Mesendoderm (in vitro differentiated cells): ENCODE results near the gene CCDC51.

Source experiments
- DNase-seq: peaks from one replicate; pipeline ENCODE4 v3.0.0; 2013
- H2AK5ac ChIP-seq: 2 replicates; pipeline ENCODE4 v1.6.1; 2013; ENCODE audit warnings: low read length, inconsistent platforms
- H2BK120ac ChIP-seq: 2 replicates; pipeline ENCODE4 v1.6.1; 2013; ENCODE audit warnings: low read depth, mild to moderate bottlenecking, low read length, moderate library complexity, mixed read lengths
- H2BK15ac ChIP-seq: replicated peaks from 2 replicates; pipeline ENCODE4 v1.6.1; 2013; ENCODE audit warnings: low read depth, mild to moderate bottlenecking, moderate library complexity
- H2BK5ac ChIP-seq: 2 replicates; pipeline ENCODE4 v1.6.1; 2013; ENCODE audit warnings: low read length, inconsistent platforms
- H3K18ac ChIP-seq: 2 replicates; pipeline ENCODE4 v1.6.1; 2013; ENCODE audit warnings: mild to moderate bottlenecking, low read length, mixed read lengths
- H3K23ac ChIP-seq: one replicate; pipeline ENCODE4 v1.6.1; 2013; ENCODE audit warnings: low read length
- H3K27ac ChIP-seq: 2 replicates; pipeline ENCODE4 v1.5.1; 2013; ENCODE audit warnings: low read depth, mild to moderate bottlenecking, inconsistent platforms, low read length, moderate library complexity
- H3K27me3 ChIP-seq: 2 replicates; pipeline ENCODE4 v1.6.1; 2013; ENCODE audit warnings: low read length, control low read depth, mild to moderate bottlenecking, inconsistent platforms; ENCODE audit not compliant: insufficient read depth, poor library complexity
- H3K36me3 ChIP-seq: 2 replicates; pipeline ENCODE4 v1.6.1; 2013; ENCODE audit warnings: low read length, inconsistent platforms; ENCODE audit not compliant: control insufficient read depth, insufficient read depth
- H3K4ac ChIP-seq: one replicate; pipeline ENCODE4 v1.6.1; 2013; ENCODE audit warnings: low read depth, mild to moderate bottlenecking, low read length, moderate library complexity
- H3K4me1 ChIP-seq: 2 replicates; pipeline ENCODE4 v1.6.1; 2013; ENCODE audit warnings: low read depth, low read length, inconsistent platforms; ENCODE audit not compliant: control insufficient read depth
- H3K4me2 ChIP-seq: 2 replicates; pipeline ENCODE4 v1.6.1; 2013; ENCODE audit warnings: low read length
- H3K4me3 ChIP-seq: 2 replicates; pipeline ENCODE4 v1.5.1; 2013; ENCODE audit warnings: mild to moderate bottlenecking, low read length
- H3K56ac ChIP-seq: one replicate; pipeline ENCODE4 v1.6.1; 2013; ENCODE audit warnings: low read length
- H3K79me1 ChIP-seq: 2 replicates; pipeline ENCODE4 v1.6.1; 2013; ENCODE audit warnings: low read length, inconsistent platforms
- H3K79me2 ChIP-seq: 2 replicates; pipeline ENCODE4 v1.6.1; 2013; ENCODE audit warnings: mild to moderate bottlenecking, low read length; ENCODE audit not compliant: control insufficient read depth, insufficient read depth
- H3K9ac ChIP-seq: 2 replicates; pipeline ENCODE4 v1.6.1; 2013; ENCODE audit warnings: low read length, inconsistent platforms
- H4K5ac ChIP-seq: one replicate; pipeline ENCODE4 v1.6.1; 2013; ENCODE audit warnings: low read length
- H4K8ac ChIP-seq: one replicate; pipeline ENCODE4 v1.6.1; 2013; ENCODE audit warnings: low read depth, mild to moderate bottlenecking, control low read depth, low read length, moderate library complexity
- WGBS: extraction: QIAGEN DNeasy Blood & Tissue Kit; methylation state at CpG from one replicate; pipeline ENCODE4 v1.1.7; 2013; ENCODE audit warnings: low lambda C conversion rate, missing lambda C conversion rate; ENCODE audit not compliant: insufficient coverage; ENCODE audit errors: extremely low coverage; 5-methylcytosine and 5-hydroxymethylcytosine counted together

CCDC51 gene

GRCh38 chr3:48411041-48411588 lies 28.8 kb downstream of the CCDC51 start:
- Histone ChIP-seq H2BK120ac (no peak overlapping the region), H3K4ac (no peak overlapping the region), H3K18ac (no peak overlapping the region), H3K27me3 (no peaks in the 10 kb centered on the region), H4K8ac (no peak overlapping the region), H2BK15ac (no peak overlapping the region), H3K56ac (no peak overlapping the region), H3K4me1 (no peaks in the 10 kb centered on the region), H3K4me2 (no peak overlapping the region), H2AK5ac (no peak overlapping the region), H4K5ac (no peak overlapping the region), H3K27ac (no peak overlapping the region), H3K4me3 (no peak overlapping the region), H3K9ac (no peak overlapping the region), H3K79me1 (no peaks in the 10 kb centered on the region), H3K36me3 (peaks cover 31% of the 10 kb centered on the region), H3K79me2 (no peaks in the 10 kb centered on the region), H2BK5ac (no peak overlapping the region), H3K23ac (no peak overlapping the region)
- WGBS, result no CpG with 5 or more reads among the region's 9 CpGs
- DNase-seq, result no peak

DNA sequence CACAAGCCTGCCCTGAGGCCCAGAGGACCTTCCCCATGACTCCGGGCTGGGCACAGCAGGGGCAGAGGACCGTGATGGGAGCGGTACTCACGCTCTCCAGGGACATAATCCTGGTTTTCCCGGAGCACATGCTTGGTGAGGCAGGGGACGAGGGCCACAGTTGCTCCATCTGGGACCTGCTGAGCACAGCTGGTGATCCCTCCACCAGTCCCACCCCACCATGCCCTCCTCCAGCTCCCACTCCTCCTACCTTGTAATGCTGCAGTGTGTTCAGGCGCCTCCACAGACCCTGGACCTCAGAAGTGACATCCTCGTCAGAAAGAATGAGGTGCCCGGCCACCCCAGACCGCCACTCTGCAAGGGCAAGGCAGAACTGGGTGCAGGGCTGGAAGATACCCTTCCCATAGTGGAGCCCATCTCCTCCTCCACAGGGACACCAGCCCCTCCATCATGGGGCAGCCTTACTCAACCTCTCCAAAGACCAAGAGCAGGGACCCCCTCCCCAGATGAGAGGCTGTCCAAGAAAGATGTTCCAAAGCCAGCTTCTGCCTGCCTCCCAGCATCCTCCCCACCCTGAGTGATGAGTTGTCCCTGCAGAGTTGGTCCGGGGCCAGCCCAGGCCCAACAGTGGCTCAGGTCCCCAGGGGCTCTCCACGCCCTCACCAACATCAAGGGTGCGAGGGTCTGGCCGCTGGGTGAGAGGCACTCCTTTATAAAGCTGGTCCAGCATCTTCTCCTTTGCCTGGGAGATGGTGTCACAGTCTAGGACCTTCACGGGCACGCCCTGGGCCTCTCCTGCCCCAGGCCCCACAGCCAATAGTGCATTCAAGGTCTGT lies 29.5 kb downstream of the CCDC51 start:
- no peak overlapping the region for H3K4me2 ChIP-seq
- H4K8ac ChIP-seq, result no peak overlapping the region
- no peak overlapping the region for H2BK120ac ChIP-seq
- H3K27me3 ChIP-seq, result no peaks in the 10 kb centered on the region
- H3K4me1 ChIP-seq, result no peaks in the 10 kb centered on the region
- H4K5ac ChIP-seq, result no peak overlapping the region
- no CpG with 5 or more reads among the region's 16 CpGs for WGBS
- H3K4ac ChIP-seq, result no peak overlapping the region
- H2BK15ac ChIP-seq, result no peak overlapping the region
- no peak overlapping the region for H3K23ac ChIP-seq
- no peak overlapping the region for H2AK5ac ChIP-seq
- H2BK5ac ChIP-seq, result no peak overlapping the region
- H3K18ac ChIP-seq, result no peak overlapping the region
- H3K79me2 ChIP-seq, result no peaks in the 10 kb centered on the region
- H3K27ac ChIP-seq, result no peak overlapping the region
- no peak for DNase-seq
- H3K79me1 ChIP-seq, result no peaks in the 10 kb centered on the region
- H3K4me3 ChIP-seq, result no peak overlapping the region
- no peak overlapping the region for H3K9ac ChIP-seq
- peaks cover 33% of the 10 kb centered on the region for H3K36me3 ChIP-seq
- no peak overlapping the region for H3K56ac ChIP-seq

DNA sequence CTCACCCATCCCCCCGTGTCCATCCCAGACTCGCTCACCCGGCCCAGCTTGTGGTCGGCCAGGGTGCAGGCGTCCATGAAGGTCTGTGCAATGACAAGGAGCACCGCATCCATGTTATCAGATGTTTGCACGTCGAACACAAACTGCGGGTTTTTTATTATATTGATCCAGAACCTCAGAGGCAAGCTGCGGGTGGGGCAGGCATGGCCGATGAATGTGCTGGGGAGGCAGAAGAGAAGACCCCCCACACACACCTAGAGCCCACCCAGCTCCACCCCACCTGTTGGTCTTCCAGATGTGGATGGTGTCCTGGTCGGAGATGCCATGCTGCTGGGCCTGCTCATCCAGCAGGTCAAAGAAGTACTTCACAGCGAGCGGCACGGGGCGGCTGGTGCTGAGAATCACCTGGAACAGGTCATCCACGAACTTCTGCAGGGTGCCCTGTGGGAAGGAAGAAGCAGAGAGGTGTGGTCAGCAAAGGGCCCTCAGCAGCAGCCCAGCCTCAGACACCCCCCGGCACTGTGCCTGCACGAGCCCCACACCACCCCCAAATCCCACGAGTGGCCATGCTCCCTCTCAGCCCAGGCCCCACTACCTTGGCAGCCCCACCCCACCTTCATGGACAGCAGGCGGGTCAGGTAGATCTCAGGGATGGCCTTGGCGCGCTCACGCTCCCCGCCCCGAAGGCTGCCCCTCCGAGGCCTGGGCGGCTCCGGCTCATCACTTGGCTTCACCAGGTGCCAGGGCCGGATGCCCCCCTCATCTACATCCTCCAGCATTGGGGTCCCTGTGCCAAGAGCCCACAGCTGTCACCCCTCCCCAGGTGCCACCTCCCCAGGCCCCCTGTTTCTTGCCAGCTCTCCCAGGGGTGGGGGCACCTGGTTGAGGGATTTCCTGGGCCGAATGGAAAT lies 30.4 kb downstream of the CCDC51 start:
- WGBS, result no CpG with 5 or more reads among the region's 31 CpGs
- no peak overlapping the region for H4K5ac ChIP-seq
- H3K4me1 ChIP-seq, result no peaks in the 10 kb centered on the region
- H3K4me2 ChIP-seq, result no peak overlapping the region
- H2AK5ac ChIP-seq, result no peak overlapping the region
- H2BK15ac ChIP-seq, result no peak overlapping the region
- H3K56ac ChIP-seq, result no peak overlapping the region
- no peaks in the 10 kb centered on the region for H3K27me3 ChIP-seq
- no peak overlapping the region for H4K8ac ChIP-seq
- H2BK5ac ChIP-seq, result no peak overlapping the region
- no peaks in the 10 kb centered on the region for H3K79me1 ChIP-seq
- no peak overlapping the region for H3K18ac ChIP-seq
- peaks cover 30% of the 10 kb centered on the region for H3K36me3 ChIP-seq
- no peak overlapping the region for H3K23ac ChIP-seq
- no peaks in the 10 kb centered on the region for H3K79me2 ChIP-seq
- H3K4me3 ChIP-seq, result no peak overlapping the region
- no peak overlapping the region for H3K4ac ChIP-seq
- no peak overlapping the region for H3K27ac ChIP-seq
- H3K9ac ChIP-seq, result no peak overlapping the region
- DNase-seq, result no peak
- no peak overlapping the region for H2BK120ac ChIP-seq

DNA sequence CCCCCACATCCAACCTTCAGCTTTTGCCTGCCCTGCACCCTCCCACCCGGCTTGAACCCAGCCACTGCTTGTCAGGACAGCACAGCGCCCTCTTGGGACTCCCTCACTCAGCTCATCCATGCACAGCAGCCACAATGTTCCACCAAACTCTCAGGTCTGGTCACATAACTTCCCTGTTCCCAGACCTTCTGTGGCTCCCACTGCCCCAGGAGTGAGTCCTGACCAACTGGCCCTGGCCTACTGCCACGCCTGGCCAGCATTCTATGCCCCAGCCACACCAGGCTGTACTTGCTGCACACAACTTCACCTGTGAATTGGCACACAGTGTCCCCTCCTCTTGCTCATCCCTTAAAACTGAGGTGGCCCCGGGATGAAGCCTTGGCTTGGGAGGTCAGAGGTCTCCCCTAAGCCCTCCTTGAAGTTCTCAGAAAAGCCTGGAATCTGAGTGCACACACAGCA lies 31.1 kb downstream of the CCDC51 start:
- H2BK15ac ChIP-seq, result no peak overlapping the region
- no peak for DNase-seq
- no peaks in the 10 kb centered on the region for H3K79me1 ChIP-seq
- no peak overlapping the region for H3K56ac ChIP-seq
- H3K36me3 ChIP-seq, result peaks cover 30% of the 10 kb centered on the region
- H3K4me2 ChIP-seq, result no peak overlapping the region
- no peak overlapping the region for H3K9ac ChIP-seq
- no peaks in the 10 kb centered on the region for H3K79me2 ChIP-seq
- WGBS, result no CpG with 5 or more reads among the region's 4 CpGs
- H3K4me3 ChIP-seq, result no peak overlapping the region
- no peak overlapping the region for H3K27ac ChIP-seq
- no peak overlapping the region for H3K4ac ChIP-seq
- no peak overlapping the region for H2BK5ac ChIP-seq
- H3K23ac ChIP-seq, result no peak overlapping the region
- H3K27me3 ChIP-seq, result no peaks in the 10 kb centered on the region
- H3K4me1 ChIP-seq, result no peaks in the 10 kb centered on the region
- H3K18ac ChIP-seq, result no peak overlapping the region
- no peak overlapping the region for H2BK120ac ChIP-seq
- H4K5ac ChIP-seq, result no peak overlapping the region
- H2AK5ac ChIP-seq, result no peak overlapping the region
- no peak overlapping the region for H4K8ac ChIP-seq

GRCh38 chr3:48407542-48408099 lies 32.3 kb downstream of the CCDC51 start:
- no CpG with 5 or more reads among the region's 8 CpGs for WGBS
- Histone ChIP-seq H2AK5ac (no peak overlapping the region), H3K4ac (no peak overlapping the region), H3K4me1 (no peaks in the 10 kb centered on the region), H4K5ac (no peak overlapping the region), H3K79me1 (no peaks in the 10 kb centered on the region), H3K27me3 (no peaks in the 10 kb centered on the region), H3K23ac (no peak overlapping the region), H3K56ac (no peak overlapping the region), H2BK15ac (no peak overlapping the region), H3K9ac (no peak overlapping the region), H2BK120ac (no peak overlapping the region), H3K36me3 (peaks cover 32% of the 10 kb centered on the region), H3K18ac (no peak overlapping the region), H2BK5ac (no peak overlapping the region), H3K27ac (no peak overlapping the region), H3K79me2 (no peaks in the 10 kb centered on the region), H3K4me3 (no peak overlapping the region), H4K8ac (no peak overlapping the region), H3K4me2 (no peak overlapping the region)
- DNase-seq, result peak; percentile 59
